Dendritic cell treated with granulocyte-macrophage colony-stimulating factor and Interleukin-4, amounts not matched to agents 40 ng/mL and 50 ng/mL, for 4 days (primary cell): ENCODE data around the gene SP7.
A peak's percentile ranks its signal among the peaks of the same experiment; 100 is the strongest.
"Not testable (repeated sequence)": the region's sequence is repeated elsewhere in the genome, so short reads cannot be mapped to it uniquely, and the experiment has no call there.

Experiments
- H3K27ac Mint-ChIP-seq: one replicate; pipeline ENCODE4 v1.8.0; 2022; ENCODE audit warnings: mild to moderate bottlenecking, mixed read lengths
- H3K27me3 Mint-ChIP-seq: one replicate; pipeline ENCODE4 v1.8.0; 2022; ENCODE audit warnings: mild to moderate bottlenecking, mixed read lengths
- H3K36me3 Mint-ChIP-seq: one replicate; pipeline ENCODE4 v1.8.0; 2022; ENCODE audit warnings: low read depth, mixed read lengths
- H3K4me1 Mint-ChIP-seq: one replicate; pipeline ENCODE4 v1.8.0; 2022; ENCODE audit warnings: low read depth, mixed read lengths
- H3K4me3 Mint-ChIP-seq: one replicate; pipeline ENCODE4 v1.8.0; 2022; ENCODE audit warnings: mild to moderate bottlenecking, moderate library complexity, mixed read lengths
- H3K9me3 Mint-ChIP-seq: one replicate; pipeline ENCODE4 v1.8.0; 2022; ENCODE audit warnings: mixed read lengths
- intact Hi-C: fragments of 100-400 bp; cut with micrococcal nuclease; formaldehyde crosslinking; loops from one replicate; pipeline ENCODE4 v1.15.0; 2022

The SP7 gene

DNA sequence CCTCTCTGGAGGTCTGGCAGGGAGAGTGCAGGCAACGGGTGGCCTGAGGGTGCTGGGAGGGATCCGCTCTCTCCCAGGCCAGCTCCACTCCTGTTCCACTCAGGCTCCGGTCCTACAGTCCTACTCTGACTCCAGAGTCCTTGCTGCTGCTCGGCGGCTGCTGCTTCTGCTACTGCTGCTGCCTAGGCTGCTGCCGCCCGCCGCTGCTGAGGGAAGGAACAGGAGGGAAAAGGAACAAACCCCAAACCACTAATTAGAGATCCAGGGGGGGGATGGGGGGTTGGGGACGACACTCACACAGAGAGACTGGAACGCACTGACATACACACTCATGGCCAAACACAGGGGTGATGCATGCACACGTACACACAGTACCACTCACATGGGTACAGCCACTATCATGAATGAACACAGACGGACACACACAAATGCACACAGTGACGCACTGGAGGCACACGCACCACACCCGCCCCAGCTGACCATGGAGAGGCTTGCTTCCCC, at the start of gene SP7:
Gene SP7 (minus strand): TSS at position 174 of the 501 bp plus-strand sequence. CDS start 708 bp downstream, outside the sequence.
- Mint-ChIP-seq H3K36me3 (no peaks in the 10 kb centered on the region), H3K4me3 (no peak within 1 kb of the TSS), H3K4me1 (peaks cover 40% of the 10 kb centered on the region), H3K9me3 (no peaks in the 10 kb centered on the region), H3K27ac (no peak within 1 kb of the TSS), H3K27me3 (peaks cover 91% of the 10 kb centered on the region)
- intact Hi-C loops = no loop called here

DNA sequence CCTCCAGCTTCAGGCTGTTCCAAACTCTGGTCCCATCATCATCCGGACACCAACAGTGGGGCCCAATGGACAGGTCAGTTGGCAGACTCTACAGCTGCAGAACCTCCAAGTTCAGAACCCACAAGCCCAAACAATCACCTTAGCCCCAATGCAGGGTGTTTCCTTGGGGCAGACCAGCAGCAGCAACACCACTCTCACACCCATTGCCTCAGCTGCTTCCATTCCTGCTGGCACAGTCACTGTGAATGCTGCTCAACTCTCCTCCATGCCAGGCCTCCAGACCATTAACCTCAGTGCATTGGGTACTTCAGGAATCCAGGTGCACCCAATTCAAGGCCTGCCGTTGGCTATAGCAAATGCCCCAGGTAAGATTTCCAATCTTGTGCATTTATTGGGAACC, 47.1 kb upstream of the SP7 start:
- Mint-ChIP-seq H3K27ac (peak overlapping the region; percentile 58), H3K4me1 (peaks cover 62% of the 10 kb centered on the region), H3K27me3 (no peaks in the 10 kb centered on the region), H3K36me3 (peaks cover 78% of the 10 kb centered on the region), H3K9me3 (no peaks in the 10 kb centered on the region), H3K4me3 (peak overlapping the region; percentile 85)
- intact Hi-C loops = loop anchor here (5.0 kb wide), 1 partner anchor 39 kb away; the partner anchor contains the start of gene AMHR2

DNA sequence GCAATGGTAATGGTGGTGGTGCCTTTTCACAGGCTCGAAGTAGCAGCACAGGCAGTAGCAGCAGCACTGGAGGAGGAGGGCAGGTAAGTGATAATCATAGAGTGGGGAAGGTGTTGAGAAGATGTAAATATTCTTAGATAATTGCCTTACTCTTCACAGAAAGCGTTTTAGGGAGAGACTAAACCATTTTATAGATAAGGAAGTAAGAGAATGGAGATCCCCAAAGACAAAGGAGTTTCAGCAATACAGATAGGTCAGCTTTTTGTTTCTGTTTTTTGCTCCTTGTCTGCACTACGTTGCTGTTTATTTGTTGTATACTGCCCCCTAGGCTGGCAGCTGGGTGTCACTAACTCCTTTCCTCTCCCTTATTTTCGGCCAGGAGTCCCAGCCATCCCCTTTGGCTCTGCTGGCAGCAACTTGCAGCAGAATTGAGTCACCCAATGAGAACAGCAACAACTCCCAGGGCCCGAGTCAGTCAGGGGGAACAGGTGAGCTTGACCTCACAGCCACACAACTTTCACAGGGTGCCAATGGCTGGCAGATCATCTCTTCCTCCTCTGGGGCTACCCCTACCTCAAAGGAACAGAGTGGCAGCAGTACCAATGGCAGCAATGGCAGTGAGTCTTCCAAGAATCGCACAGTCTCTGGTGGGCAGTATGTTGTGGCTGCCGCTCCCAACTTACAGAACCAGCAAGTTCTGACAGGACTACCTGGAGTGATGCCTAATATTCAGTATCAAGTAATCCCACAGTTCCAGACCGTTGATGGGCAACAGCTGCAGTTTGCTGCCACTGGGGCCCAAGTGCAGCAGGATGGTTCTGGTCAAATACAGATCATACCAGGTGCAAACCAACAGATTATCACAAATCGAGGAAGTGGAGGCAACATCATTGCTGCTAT, 45.8 kb upstream of the SP7 start:
- Mint-ChIP-seq H3K9me3 (no peaks in the 10 kb centered on the region), H3K4me1 (peaks cover 56% of the 10 kb centered on the region), H3K27me3 (no peaks in the 10 kb centered on the region), H3K36me3 (peaks cover 65% of the 10 kb centered on the region), H3K4me3 (peak overlapping the region; percentile 85), H3K27ac (no peak overlapping the region)
- intact Hi-C loops = loop anchor here (1.0 to 5.0 kb wide), 3 partner anchors 30 to 58 kb away; partner anchors contain the start of gene AMHR2

DNA sequence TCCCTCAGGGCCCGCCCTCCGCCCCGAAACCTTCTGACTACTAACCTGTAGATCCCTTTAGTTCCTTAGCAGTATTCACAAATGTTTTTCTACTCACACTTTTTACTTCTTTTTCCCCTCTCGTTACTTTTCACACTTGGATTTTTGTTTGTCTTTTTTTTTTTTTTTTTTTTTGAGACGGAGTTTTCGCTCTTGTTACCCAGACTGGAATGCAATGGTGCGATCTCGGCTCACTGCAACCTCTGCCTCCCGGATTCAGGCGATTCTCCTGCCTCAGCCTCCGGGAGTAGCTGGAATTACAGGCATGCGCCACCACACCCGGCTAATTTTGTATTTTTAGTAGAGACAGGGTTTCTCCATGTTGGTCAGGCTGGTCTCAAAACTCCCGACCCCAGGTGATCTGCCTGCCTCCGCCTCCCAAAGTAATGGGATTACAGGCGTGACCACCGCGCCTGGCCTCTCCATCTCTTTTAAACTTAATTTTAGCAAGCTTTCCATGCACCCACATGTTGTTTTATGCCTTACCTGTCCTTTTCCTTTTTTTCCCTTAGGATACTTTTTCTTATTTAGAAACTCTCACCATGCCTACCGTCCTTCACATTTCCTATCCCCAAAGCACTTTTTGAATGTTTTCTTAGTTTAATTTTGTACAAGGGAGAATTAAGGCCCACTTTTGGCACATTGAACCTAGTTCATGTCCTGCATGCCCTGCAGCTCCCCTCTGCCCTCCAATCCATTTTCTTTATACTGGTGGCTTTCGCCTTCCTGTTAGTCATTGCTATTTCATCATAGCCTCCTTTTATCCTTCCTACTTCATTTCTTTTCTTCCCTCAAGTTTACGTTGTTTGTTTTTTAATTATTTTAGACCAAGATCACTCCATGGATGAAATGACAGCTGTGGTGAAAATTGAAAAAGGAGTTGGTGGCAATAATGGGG, 44.9 kb upstream of the SP7 start:
- no peaks in the 10 kb centered on the region for H3K27me3 Mint-ChIP-seq
- H3K4me1 Mint-ChIP-seq = peaks cover 48% of the 10 kb centered on the region
- intact Hi-C loops = loop anchor here (1.0 to 5.0 kb wide), 2 partner anchors 41 to 57 kb away; partner anchors contain the start of gene AMHR2
- H3K36me3 Mint-ChIP-seq = peaks cover 56% of the 10 kb centered on the region
- no peak overlapping the region for H3K27ac Mint-ChIP-seq
- H3K9me3 Mint-ChIP-seq = no peaks in the 10 kb centered on the region
- peak overlapping the region; percentile 85 for H3K4me3 Mint-ChIP-seq

DNA sequence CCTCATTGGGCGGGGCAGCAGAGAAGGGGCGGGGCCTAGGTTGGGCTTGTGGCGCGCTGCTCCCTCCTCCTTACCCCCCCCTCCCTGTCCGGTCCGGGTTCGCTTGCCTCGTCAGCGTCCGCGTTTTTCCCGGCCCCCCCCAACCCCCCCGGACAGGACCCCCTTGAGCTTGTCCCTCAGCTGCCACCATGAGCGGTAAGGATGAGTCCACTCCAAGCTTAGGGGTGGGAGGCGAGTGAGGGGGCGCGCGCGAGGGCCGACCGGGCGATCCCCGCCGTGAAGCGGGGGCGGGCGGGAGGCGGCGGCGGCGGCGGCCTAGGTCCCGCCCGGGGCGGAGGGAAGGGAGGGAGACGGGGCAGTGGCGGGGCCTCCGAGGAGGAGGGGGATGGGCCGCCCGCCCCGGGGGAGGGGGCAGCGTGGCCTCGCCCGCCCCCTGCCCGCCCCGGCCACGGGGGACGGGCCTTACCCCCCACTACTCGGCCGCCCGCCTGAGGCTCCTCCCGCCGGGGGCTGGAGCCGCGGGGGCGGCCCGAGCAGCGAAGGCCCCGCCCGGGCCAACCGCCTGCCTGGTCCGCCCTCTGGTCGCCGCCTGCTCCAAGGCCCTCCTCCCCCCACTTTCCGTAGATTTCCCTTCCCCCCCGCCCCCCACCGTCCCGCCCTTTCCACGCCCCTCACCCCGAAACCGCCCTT, 44.1 kb upstream of the SP7 start, which contains the start of gene SP1:
Gene SP1 (plus strand): TSS at position 73 of the 690 bp plus-strand sequence. CDS start 116 bp downstream, at position 189.
- Mint-ChIP-seq H3K9me3 (no peaks in the 10 kb centered on the region), H3K36me3 (peaks cover 48% of the 10 kb centered on the region), H3K27me3 (no peaks in the 10 kb centered on the region), H3K4me1 (peaks cover 46% of the 10 kb centered on the region), H3K4me3 (peak within 1 kb of the TSS; percentile 85), H3K27ac (no peak within 1 kb of the TSS)
- intact Hi-C loops = loop anchor here (5.0 kb wide), 1 partner anchor 42 kb away; the partner anchor contains the start of gene AMHR2

DNA sequence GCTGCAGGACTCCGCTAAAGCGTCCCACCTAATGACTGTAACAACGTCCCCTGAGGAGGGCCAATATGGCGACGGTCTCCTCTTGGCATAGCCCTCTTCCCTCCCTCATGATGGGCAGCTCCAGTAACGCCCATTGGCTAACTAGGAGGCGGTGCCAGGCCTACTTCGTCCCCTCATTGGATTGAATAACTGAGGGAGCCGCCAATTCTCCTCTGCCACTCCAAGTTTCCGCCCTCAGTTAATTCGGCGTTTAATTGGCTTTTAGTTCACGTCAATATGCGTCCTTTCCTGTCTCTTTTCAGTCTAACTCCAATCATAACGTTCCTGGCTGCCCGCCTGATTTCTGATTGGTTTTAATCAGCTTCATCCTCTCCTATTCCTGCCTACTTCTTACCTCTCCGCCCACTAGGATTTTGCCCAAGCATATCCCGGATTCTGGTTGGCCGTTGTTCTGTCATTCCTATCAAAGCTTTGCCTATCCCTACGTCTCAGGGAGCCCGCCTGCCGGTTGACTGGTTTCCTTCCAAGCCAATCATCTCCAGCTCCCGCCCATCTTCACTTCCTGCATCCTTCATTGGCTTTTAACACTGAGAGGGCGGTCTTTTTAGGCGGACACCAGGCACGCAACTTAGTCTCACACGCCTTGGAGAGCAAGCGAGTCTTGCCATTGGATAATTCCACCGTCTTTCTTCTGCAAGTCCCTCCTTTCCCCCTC, 43.4 kb upstream of the SP7 start:
- Mint-ChIP-seq H3K27ac (no peak overlapping the region), H3K4me3 (no peak overlapping the region), H3K27me3 (no peaks in the 10 kb centered on the region), H3K36me3 (peaks cover 41% of the 10 kb centered on the region), H3K9me3 (no peaks in the 10 kb centered on the region), H3K4me1 (peaks cover 48% of the 10 kb centered on the region)
- intact Hi-C loops = loop anchor here (5.0 kb wide), 1 partner anchor 43 kb away; the partner anchor contains the start of gene AMHR2

DNA sequence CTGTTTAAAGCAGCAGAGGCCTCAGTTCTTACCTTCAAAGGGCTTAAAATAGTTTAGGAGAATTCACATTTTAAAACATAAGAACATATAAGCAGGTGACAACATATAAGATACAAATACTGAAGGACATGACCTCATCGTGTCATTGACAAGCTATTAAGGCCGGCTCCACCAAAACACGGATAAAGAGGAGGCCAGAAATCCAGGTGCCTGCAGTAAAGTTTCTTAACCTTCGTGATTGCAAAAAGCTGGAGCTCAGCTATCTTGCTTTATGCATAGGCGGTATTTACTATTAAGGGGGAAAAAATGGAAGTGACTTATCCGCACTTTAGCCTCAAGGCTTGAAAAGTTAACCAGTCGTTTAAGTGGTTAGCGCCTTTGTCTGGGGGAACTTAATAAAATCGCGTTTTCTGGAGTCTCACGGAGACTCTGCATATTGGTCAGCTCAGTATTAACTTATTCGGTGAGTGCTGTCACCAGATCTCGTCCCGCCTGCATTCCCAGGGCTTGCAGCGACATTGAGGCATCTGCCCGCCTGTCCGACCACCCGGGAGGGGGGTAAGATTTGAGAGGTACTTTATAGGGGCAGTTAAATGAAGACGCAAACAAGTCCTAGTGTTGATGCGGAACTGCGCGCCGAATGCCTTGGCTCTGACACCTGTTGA, 42.7 kb upstream of the SP7 start:
- Mint-ChIP-seq H3K27ac (no peak overlapping the region), H3K4me3 (no peak overlapping the region), H3K4me1 (peaks cover 48% of the 10 kb centered on the region), H3K36me3 (peaks cover 34% of the 10 kb centered on the region), H3K9me3 (no peaks in the 10 kb centered on the region), H3K27me3 (no peaks in the 10 kb centered on the region)
- intact Hi-C loops = no loop called here

DNA sequence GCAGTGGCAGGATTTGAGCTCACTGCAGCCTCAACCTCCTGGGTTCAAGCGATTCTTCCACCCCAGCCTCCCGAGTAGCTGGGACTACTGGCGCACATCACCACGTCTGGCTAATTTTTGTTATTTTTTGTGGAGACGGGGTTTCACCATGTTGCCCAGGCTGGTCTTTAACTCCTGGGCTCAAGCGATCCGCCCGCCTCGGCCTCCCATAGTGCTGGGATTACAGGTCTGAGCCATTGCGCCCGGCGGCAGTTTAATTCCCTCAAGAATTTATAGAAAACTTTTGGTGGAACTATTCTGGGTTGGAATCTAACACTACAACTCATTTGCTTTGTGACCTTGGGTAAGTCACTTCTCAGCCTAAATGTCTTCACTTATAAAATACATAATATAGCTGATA, 42.1 kb upstream of the SP7 start:
- Mint-ChIP-seq H3K27me3 (no peaks in the 10 kb centered on the region), H3K4me3 (no peak overlapping the region), H3K9me3 (no peaks in the 10 kb centered on the region), H3K36me3 (peaks cover 28% of the 10 kb centered on the region), H3K4me1 (peaks cover 47% of the 10 kb centered on the region), H3K27ac (no peak overlapping the region)
- intact Hi-C loops = no loop called here

DNA sequence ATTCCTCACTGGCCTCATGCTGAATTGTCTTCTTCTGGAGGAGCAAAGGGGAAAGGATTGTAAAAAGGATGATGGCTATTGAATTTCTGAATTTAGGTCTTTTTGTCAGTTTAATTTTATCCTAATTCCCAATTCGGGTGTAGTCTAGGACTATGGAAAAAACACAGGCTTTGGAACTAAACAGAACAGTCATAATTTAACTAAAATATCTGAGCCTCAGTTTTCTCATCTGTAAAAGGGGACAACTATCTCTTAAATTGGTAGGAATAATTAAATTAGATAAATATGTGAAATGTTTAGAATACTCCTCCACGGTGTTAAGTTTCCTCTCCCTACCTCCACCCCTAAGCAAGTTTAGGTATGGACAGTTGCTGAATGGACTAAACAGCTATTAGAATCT, 40.6 kb upstream of the SP7 start:
- H3K4me1 Mint-ChIP-seq = peaks cover 43% of the 10 kb centered on the region
- intact Hi-C loops = no loop called here
- H3K27me3 Mint-ChIP-seq = no peaks in the 10 kb centered on the region
- H3K27ac Mint-ChIP-seq = peak overlapping the region; percentile 71
- no peaks in the 10 kb centered on the region for H3K9me3 Mint-ChIP-seq
- H3K4me3 Mint-ChIP-seq = no peak overlapping the region
- peaks cover 14% of the 10 kb centered on the region for H3K36me3 Mint-ChIP-seq

DNA sequence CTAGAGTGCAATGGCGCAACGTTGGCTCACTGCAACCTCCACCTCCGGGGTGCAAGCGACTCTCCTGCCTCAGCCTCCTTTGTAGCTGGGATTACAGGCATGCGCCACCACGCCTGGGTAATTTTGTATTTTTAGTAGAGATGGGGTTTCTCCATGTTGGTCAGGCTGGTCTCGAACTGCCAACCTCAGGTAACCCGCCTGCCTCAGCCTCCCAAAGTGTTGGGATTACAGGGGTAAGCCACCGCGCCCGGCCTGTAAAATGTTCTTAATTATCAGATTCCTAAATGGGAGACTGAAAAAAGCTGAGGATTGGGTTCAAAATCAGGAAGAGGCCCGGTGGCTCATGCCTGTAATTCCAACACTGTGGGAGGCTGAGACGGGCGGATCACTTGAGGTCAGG, 38.1 kb upstream of the SP7 start:
- H3K27ac Mint-ChIP-seq = peak overlapping the region; percentile 100
- H3K4me3 Mint-ChIP-seq, intact Hi-C loops: not testable (repeated sequence)

DNA sequence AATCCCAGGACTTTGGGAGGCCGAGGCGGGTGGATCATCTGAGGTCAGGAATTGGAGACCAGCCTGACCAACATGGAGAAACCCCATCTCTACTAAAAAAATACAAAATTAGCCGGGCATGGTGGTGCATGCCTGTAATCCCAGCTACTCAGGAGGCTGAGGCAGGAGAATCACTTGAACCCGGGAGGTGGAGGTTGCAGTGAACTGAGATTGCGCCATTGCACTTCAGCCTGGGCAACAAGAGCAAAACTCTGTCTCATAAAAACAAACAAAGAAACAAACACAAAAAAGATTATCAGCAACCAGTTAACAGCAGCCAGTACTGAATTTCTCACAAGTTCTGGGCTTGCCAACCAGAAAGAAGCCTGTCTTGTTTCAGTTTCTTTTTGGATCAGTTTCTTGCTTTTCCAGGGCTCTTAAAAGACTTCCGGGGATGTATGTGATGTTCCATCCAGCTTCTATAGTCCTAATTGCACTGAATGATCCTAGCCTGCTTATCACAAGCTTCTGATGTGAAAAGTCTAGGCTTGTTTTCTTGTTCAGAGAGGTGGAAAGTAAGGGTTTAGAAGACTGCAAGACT, 37.5 kb upstream of the SP7 start:
- H3K27ac Mint-ChIP-seq = peak overlapping the region; percentile 100
- H3K9me3 Mint-ChIP-seq, H3K4me3 Mint-ChIP-seq, H3K27me3 Mint-ChIP-seq, intact Hi-C loops, H3K36me3 Mint-ChIP-seq: not testable (repeated sequence)
- peaks cover 56% of the 10 kb centered on the region for H3K4me1 Mint-ChIP-seq

More for the DNA sequence above, 38.1 kb upstream of the SP7 start:
- H3K27me3 Mint-ChIP-seq, H3K36me3 Mint-ChIP-seq, H3K9me3 Mint-ChIP-seq: not testable (repeated sequence)
- H3K4me1 Mint-ChIP-seq = peaks cover 50% of the 10 kb centered on the region
